ENCODE results near the gene AIFM2.
"Not testable (repeated sequence)": the region's sequence is repeated elsewhere in the genome, so short reads cannot be mapped to it uniquely, and the experiment has no call there.

Gene AIFM2

GRCh38 chr10:70132098-70133029, at the start of gene AIFM2:
Gene AIFM2 (minus strand): TSS chr10:70132825. CDS start chr10:70124084, 8,741 bp downstream.
- DNase-seq (ENCODE audit: low read depth): peak; percentile 53

GRCh38 chr10:70179209-70179608, 46.6 kb upstream of the AIFM2 start:
- not testable (repeated sequence) for DNase-seq (ENCODE audit: low read depth)

- no peak for DNase-seq (ENCODE audit: low read depth)
Measured at GRCh38 chr10:70178139-70178725, 45.6 kb upstream of the AIFM2 start.

GRCh38 chr10:70176441-70176840, 43.8 kb upstream of the AIFM2 start:
- no peak for DNase-seq (ENCODE audit: low read depth)

- no peak for DNase-seq (ENCODE audit: low read depth)
Measured at GRCh38 chr10:70175516-70175915, 42.9 kb upstream of the AIFM2 start.

GRCh38 chr10:70174058-70174741, 41.6 kb upstream of the AIFM2 start:
- no peak for DNase-seq (ENCODE audit: low read depth)

GRCh38 chr10:70169649-70170364, 37.2 kb upstream of the AIFM2 start:
- no peak for DNase-seq (ENCODE audit: low read depth)

- no peak for DNase-seq (ENCODE audit: low read depth)
Measured at GRCh38 chr10:70169011-70169410, 36.4 kb upstream of the AIFM2 start.

- DNase-seq (ENCODE audit: low read depth): no peak
Measured at GRCh38 chr10:70167246-70167645, 34.6 kb upstream of the AIFM2 start.

GRCh38 chr10:70166394-70166793, 33.8 kb upstream of the AIFM2 start:
- no peak for DNase-seq (ENCODE audit: low read depth)

GRCh38 chr10:70164163-70164562, 31.5 kb upstream of the AIFM2 start:
- no peak for DNase-seq (ENCODE audit: low read depth)

GRCh38 chr10:70163448-70163847, 30.8 kb upstream of the AIFM2 start:
- no peak for DNase-seq (ENCODE audit: low read depth)

GRCh38 chr10:70162892-70163201, 30.2 kb upstream of the AIFM2 start:
- no peak for DNase-seq (ENCODE audit: low read depth)

- no peak for DNase-seq (ENCODE audit: low read depth)
Measured at GRCh38 chr10:70162151-70162891, 29.7 kb upstream of the AIFM2 start.

- no peak for DNase-seq (ENCODE audit: low read depth)
Measured at GRCh38 chr10:70160798-70161197, 28.2 kb upstream of the AIFM2 start.

GRCh38 chr10:70159366-70159765, 26.7 kb upstream of the AIFM2 start:
- DNase-seq (ENCODE audit: low read depth): not testable (repeated sequence)

GRCh38 chr10:70158113-70158512, 25.5 kb upstream of the AIFM2 start:
- DNase-seq (ENCODE audit: low read depth): no peak

GRCh38 chr10:70155255-70155838, 22.7 kb upstream of the AIFM2 start:
- DNase-seq (ENCODE audit: low read depth): no peak

GRCh38 chr10:70148516-70148915, 15.9 kb upstream of the AIFM2 start:
- DNase-seq (ENCODE audit: low read depth): no peak

- no peak for DNase-seq (ENCODE audit: low read depth)
Measured at GRCh38 chr10:70147259-70147625, 14.6 kb upstream of the AIFM2 start.

Measured in fibroblast of the conjunctiva (primary cell).